Fibroblast of lung (primary cell): ENCODE measurements around the gene SLC22A5. TPM values are rescaled to one million over a fixed set of nuclear protein-coding genes. Genes with fewer than 3 reads are reported as not detected.

Source experiments
- DNase-seq, 2 donors: peaks; one replicate each; pipeline versions ENCODE4 v3.0.0 to v3.0.0-alpha.2; 2010; ENCODE audit warnings: low read depth in 2 of 2
- H2AFZ ChIP-seq: 2 replicates; pipeline ENCODE4 v1.5.1; 2012; ENCODE audit warnings: low read length, control low read depth, inconsistent platforms
- H3K27ac ChIP-seq: 2 replicates; pipeline ENCODE4 v1.5.1; 2011; ENCODE audit warnings: low read length, control low read depth; ENCODE audit not compliant: insufficient read depth
- H3K27me3 ChIP-seq: 2 replicates; pipeline ENCODE4 v1.5.1; 2011; ENCODE audit warnings: mild to moderate bottlenecking, low read length; ENCODE audit not compliant: control insufficient read depth, insufficient read depth
- H3K36me3 ChIP-seq: 2 replicates; pipeline ENCODE4 v1.5.1; 2011; ENCODE audit warnings: low read length; ENCODE audit not compliant: control insufficient read depth, insufficient read depth
- H3K4me1 ChIP-seq: 2 replicates; pipeline ENCODE4 v1.5.1; 2011; ENCODE audit warnings: low read length; ENCODE audit not compliant: control insufficient read depth, insufficient read depth; ENCODE audit errors: extremely low read depth
- H3K4me2 ChIP-seq: 2 replicates; pipeline ENCODE4 v1.5.1; 2011; ENCODE audit warnings: low read length, control low read depth; ENCODE audit not compliant: insufficient read depth; ENCODE audit errors: extremely low read depth
- H3K4me3 ChIP-seq, 4 experiments: fragments of 200-600 bp in 1 of 4; sonication (generic) in 1 of 4; replicated peaks in 1 of 4; 2 replicates each; pipeline ENCODE4 v1.5.1; 2011 to 2016; ENCODE audit warnings: low read length in 4 of 4, low read depth in 3 of 4, mild to moderate bottlenecking in 3 of 4, control low read depth in 2 of 4, inconsistent platforms in 1 of 4, mixed read lengths in 1 of 4; ENCODE audit not compliant: insufficient read depth in 1 of 4; ENCODE audit errors: control extremely low read depth in 1 of 4
- H3K79me2 ChIP-seq: 2 replicates; pipeline ENCODE4 v1.5.1; 2012; ENCODE audit warnings: mild to moderate bottlenecking, low read length, inconsistent platforms; ENCODE audit not compliant: control insufficient read depth, insufficient read depth
- H3K9ac ChIP-seq: 2 replicates; pipeline ENCODE4 v1.5.1; 2011; ENCODE audit warnings: mild to moderate bottlenecking, low read length, control low read depth; ENCODE audit not compliant: insufficient read depth
- H3K9me3 ChIP-seq: 2 replicates; pipeline ENCODE4 v1.5.1; 2012; ENCODE audit warnings: low read depth, low read length; ENCODE audit not compliant: control insufficient read depth, insufficient read depth
- H4K20me1 ChIP-seq: 2 replicates; pipeline ENCODE4 v1.5.1; 2011; ENCODE audit warnings: low read length; ENCODE audit not compliant: control insufficient read depth, insufficient read depth; ENCODE audit errors: extremely low read depth
- EZH2 ChIP-seq: IDR thresholded peaks from 2 replicates; pipeline ENCODE4 v1.5.1; 2012; ENCODE audit warnings: low read length, control low read depth, mild to moderate bottlenecking; ENCODE audit errors: missing control alignments
- polyA plus RNA-seq, 2 donors: library from polyadenylated mRNA; depleted of rRNA in 1 of 2; stranded (reverse) in 1 of 2; unstranded in 1 of 2; fragments of >200 nt; gene quantifications; 2 replicates each; pipeline ENCODE4 v1.2.1, GENCODE V29; 2011 to 2012; ENCODE audit warnings: missing spikeins in 1 of 2
- total RNA-seq: library from RNA; depleted of rRNA; stranded (reverse); fragments of >200 nt; gene quantifications from 2 replicates; pipeline ENCODE4 v1.2.1, GENCODE V29; 2014
- TF ChIP-seq, protein P1 (sequence below), 2 donors: IDR thresholded peaks in 1 of 2; conservative IDR thresholded peaks in 1 of 2; 1 replicate in 1 of 2; 2 replicates in 1 of 2; pipeline ENCODE4 v1.5.1; 2011 to 2012; ENCODE audit warnings: low read length in 2 of 2, control low read depth in 1 of 2, inconsistent platforms in 1 of 2, low read depth in 1 of 2, mild to moderate bottlenecking in 1 of 2

The SLC22A5 gene
- total and polyA plus RNA-seq, 2 donors (not counting 1 experiment from before 2014, with no cell fraction given), result 3.4 to 8.8 TPM

GRCh38 chr5:132423438-132423898 lies 54.0 kb downstream of the SLC22A5 start:
- Histone ChIP-seq H3K4me1 (peaks cover 70% of the 10 kb centered on the region), H3K79me2 (peaks cover 19% of the 10 kb centered on the region), H3K27me3 (no peaks in the 10 kb centered on the region), H3K36me3 (no peaks in the 10 kb centered on the region), H3K27ac (peak overlapping the region; percentile 48), H3K9ac (no peak overlapping the region), H4K20me1 (no peaks in the 10 kb centered on the region), H3K9me3 (no peaks in the 10 kb centered on the region), H3K4me3 (no peak overlapping the region), H2AFZ (no peak overlapping the region), H3K4me2 (no peak overlapping the region)
- TF ChIP-seq EZH2, result no peak
- TF ChIP-seq, protein P1, sequence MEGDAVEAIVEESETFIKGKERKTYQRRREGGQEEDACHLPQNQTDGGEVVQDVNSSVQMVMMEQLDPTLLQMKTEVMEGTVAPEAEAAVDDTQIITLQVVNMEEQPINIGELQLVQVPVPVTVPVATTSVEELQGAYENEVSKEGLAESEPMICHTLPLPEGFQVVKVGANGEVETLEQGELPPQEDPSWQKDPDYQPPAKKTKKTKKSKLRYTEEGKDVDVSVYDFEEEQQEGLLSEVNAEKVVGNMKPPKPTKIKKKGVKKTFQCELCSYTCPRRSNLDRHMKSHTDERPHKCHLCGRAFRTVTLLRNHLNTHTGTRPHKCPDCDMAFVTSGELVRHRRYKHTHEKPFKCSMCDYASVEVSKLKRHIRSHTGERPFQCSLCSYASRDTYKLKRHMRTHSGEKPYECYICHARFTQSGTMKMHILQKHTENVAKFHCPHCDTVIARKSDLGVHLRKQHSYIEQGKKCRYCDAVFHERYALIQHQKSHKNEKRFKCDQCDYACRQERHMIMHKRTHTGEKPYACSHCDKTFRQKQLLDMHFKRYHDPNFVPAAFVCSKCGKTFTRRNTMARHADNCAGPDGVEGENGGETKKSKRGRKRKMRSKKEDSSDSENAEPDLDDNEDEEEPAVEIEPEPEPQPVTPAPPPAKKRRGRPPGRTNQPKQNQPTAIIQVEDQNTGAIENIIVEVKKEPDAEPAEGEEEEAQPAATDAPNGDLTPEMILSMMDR (conservative IDR thresholded peaks at IDR 0.05 in 1 of 2, IDR thresholded peaks at IDR 0.05 in 1 of 2; ENCODE audit: low read depth in 1 of 2, low read length in 2 of 2), result no peak
- no peak for DNase-seq

GRCh38 chr5:132424167-132424880 lies 54.8 kb downstream of the SLC22A5 start:
- no peaks in the 10 kb centered on the region for H3K36me3 ChIP-seq
- H3K4me1 ChIP-seq, result peaks cover 75% of the 10 kb centered on the region
- H3K4me2 ChIP-seq, result no peak overlapping the region
- peaks cover 21% of the 10 kb centered on the region for H3K79me2 ChIP-seq
- no peaks in the 10 kb centered on the region for H3K9me3 ChIP-seq
- no peak overlapping the region for H3K9ac ChIP-seq
- peak overlapping the region; percentile 99 for H3K27ac ChIP-seq
- no peaks in the 10 kb centered on the region for H3K27me3 ChIP-seq
- no peak overlapping the region for H3K4me3 ChIP-seq
- H4K20me1 ChIP-seq, result no peaks in the 10 kb centered on the region
- DNase-seq, result no peak
- TF ChIP-seq EZH2, result no peak
- TF ChIP-seq, protein P1 (conservative IDR thresholded peaks at IDR 0.05 in 1 of 2, IDR thresholded peaks at IDR 0.05 in 1 of 2; ENCODE audit: low read depth in 1 of 2, low read length in 2 of 2), result no peak
- no peak overlapping the region for H2AFZ ChIP-seq

- no peak for TF ChIP-seq EZH2
- TF ChIP-seq, protein P1 (conservative IDR thresholded peaks at IDR 0.05 in 1 of 2, IDR thresholded peaks at IDR 0.05 in 1 of 2; ENCODE audit: low read depth in 1 of 2, low read length in 2 of 2), result no peak
- DNase-seq, result peak; percentile 75 to 94
- Histone ChIP-seq H3K9ac (no peak overlapping the region), H3K79me2 (peaks cover 19% of the 10 kb centered on the region), H3K27ac (peak overlapping the region; percentile 99), H3K9me3 (no peaks in the 10 kb centered on the region), H4K20me1 (no peaks in the 10 kb centered on the region), H3K36me3 (no peaks in the 10 kb centered on the region), H3K4me1 (peaks cover 74% of the 10 kb centered on the region), H2AFZ (no peak overlapping the region), H3K4me3 (no peak overlapping the region), H3K4me2 (peak overlapping the region; percentile 75), H3K27me3 (no peaks in the 10 kb centered on the region)
Observed at GRCh38 chr5:132425009-132425937, 55.8 kb downstream of the SLC22A5 start.
